ENCODE data around the gene ITIH1.

- no peak for TF ChIP-seq REST (IDR thresholded peaks at IDR 0.05; ENCODE audit: insufficient read depth in 1 of 2, low read depth in 2 of 2, low read length in 1 of 2)
- no peak for TF ChIP-seq CTCF (IDR thresholded peaks at IDR 0.05)
- TF ChIP-seq SIN3A (IDR thresholded peaks at IDR 0.05; ENCODE audit: borderline replicate concordance, insufficient read depth, low read depth, low read length): no peak
- no peak for TF ChIP-seq TCF7L2 (IDR thresholded peaks at IDR 0.05; ENCODE audit: low read depth, low read length)
Observed at GRCh38 chr3:52779011-52779836, 1.8 kb downstream of the ITIH1 start.

Data from Panc1 (cell line).